ENCODE results near the gene MGME1. TPM values are rescaled to one million over a fixed set of nuclear protein-coding genes. Genes with fewer than 3 reads are reported as not detected.

MGME1 gene
- total RNA-seq, 2 donors from 2014 or later, result 7.4 to 8.8 TPM

- ATAC-seq (ENCODE audit: insufficient number of reproducible peaks, low FRiP score, low read depth), result no peak
- no peaks in the 10 kb centered on the region for H3K9me3 ChIP-seq
Measured at GRCh38 chr20:18011482-18011881, 42.7 kb downstream of the MGME1 start.

GRCh38 chr20:18011951-18012645 is 43.3 kb downstream of the MGME1 start:
- no peak for DNase-seq (ENCODE audit: low spot score)
- Histone ChIP-seq H3K9me3 (no peaks in the 10 kb centered on the region), H3K36me3 (no peaks in the 10 kb centered on the region), H3K27ac (no peak overlapping the region), H3K4me3 (no peak overlapping the region), H3K27me3 (replicated peaks; ENCODE audit: insufficient read depth) (no peaks in the 10 kb centered on the region), H3K4me1 (ENCODE audit: control insufficient read depth in 1 of 2, low read depth in 2 of 2) (peaks cover 0 to 7% of the 10 kb centered on the region in 2 donors)
- TF ChIP-seq, protein P1, sequence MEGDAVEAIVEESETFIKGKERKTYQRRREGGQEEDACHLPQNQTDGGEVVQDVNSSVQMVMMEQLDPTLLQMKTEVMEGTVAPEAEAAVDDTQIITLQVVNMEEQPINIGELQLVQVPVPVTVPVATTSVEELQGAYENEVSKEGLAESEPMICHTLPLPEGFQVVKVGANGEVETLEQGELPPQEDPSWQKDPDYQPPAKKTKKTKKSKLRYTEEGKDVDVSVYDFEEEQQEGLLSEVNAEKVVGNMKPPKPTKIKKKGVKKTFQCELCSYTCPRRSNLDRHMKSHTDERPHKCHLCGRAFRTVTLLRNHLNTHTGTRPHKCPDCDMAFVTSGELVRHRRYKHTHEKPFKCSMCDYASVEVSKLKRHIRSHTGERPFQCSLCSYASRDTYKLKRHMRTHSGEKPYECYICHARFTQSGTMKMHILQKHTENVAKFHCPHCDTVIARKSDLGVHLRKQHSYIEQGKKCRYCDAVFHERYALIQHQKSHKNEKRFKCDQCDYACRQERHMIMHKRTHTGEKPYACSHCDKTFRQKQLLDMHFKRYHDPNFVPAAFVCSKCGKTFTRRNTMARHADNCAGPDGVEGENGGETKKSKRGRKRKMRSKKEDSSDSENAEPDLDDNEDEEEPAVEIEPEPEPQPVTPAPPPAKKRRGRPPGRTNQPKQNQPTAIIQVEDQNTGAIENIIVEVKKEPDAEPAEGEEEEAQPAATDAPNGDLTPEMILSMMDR (IDR thresholded peaks at IDR 0.05), result no peak
- ATAC-seq (ENCODE audit: insufficient number of reproducible peaks, low FRiP score, low read depth), result no peak

More at GRCh38 chr20:18011482-18011881, 42.7 kb downstream of the MGME1 start:
- H3K4me1 ChIP-seq (ENCODE audit: control insufficient read depth in 1 of 2, low read depth in 2 of 2), result peaks cover 0 to 7% of the 10 kb centered on the region in 2 donors
- H3K27me3 ChIP-seq (replicated peaks; ENCODE audit: insufficient read depth), result no peaks in the 10 kb centered on the region
- TF ChIP-seq, protein P1 (IDR thresholded peaks at IDR 0.05), result no peak
- H3K36me3 ChIP-seq, result no peaks in the 10 kb centered on the region
- no peak overlapping the region for H3K4me3 ChIP-seq
- DNase-seq (ENCODE audit: low spot score), result no peak
- H3K27ac ChIP-seq, result no peak overlapping the region

GRCh38 chr20:18012901-18013300 is 44.1 kb downstream of the MGME1 start:
- DNase-seq (ENCODE audit: low spot score) (no peak), ATAC-seq (ENCODE audit: insufficient number of reproducible peaks, low FRiP score, low read depth) (no peak)
- no peaks in the 10 kb centered on the region for H3K27me3 ChIP-seq (replicated peaks; ENCODE audit: insufficient read depth)
- TF ChIP-seq, protein P1 (IDR thresholded peaks at IDR 0.05), result no peak
- H3K9me3 ChIP-seq, result no peaks in the 10 kb centered on the region
- no peak overlapping the region for H3K27ac ChIP-seq
- H3K4me1 ChIP-seq (ENCODE audit: control insufficient read depth in 1 of 2, low read depth in 2 of 2), result no peaks in the 10 kb centered on the region
- no peaks in the 10 kb centered on the region for H3K36me3 ChIP-seq
- H3K4me3 ChIP-seq, result no peak overlapping the region

GRCh38 chr20:18014411-18014810 is 45.6 kb downstream of the MGME1 start:
- ATAC-seq (ENCODE audit: insufficient number of reproducible peaks, low FRiP score, low read depth), result no peak
- no peaks in the 10 kb centered on the region for H3K9me3 ChIP-seq
- TF ChIP-seq, protein P1 (IDR thresholded peaks at IDR 0.05), result no peak

GRCh38 chr20:18016772-18017171 is 48.0 kb downstream of the MGME1 start:
- Histone ChIP-seq H3K27ac (no peak overlapping the region), H3K4me3 (no peak overlapping the region)
- no peak for ATAC-seq (ENCODE audit: insufficient number of reproducible peaks, low FRiP score, low read depth)

More at GRCh38 chr20:18014411-18014810, 45.6 kb downstream of the MGME1 start:
- no peak for DNase-seq (ENCODE audit: low spot score)
- H3K36me3 ChIP-seq, result no peaks in the 10 kb centered on the region
- H3K27me3 ChIP-seq (replicated peaks; ENCODE audit: insufficient read depth), result no peaks in the 10 kb centered on the region
- no peak overlapping the region for H3K4me3 ChIP-seq
- no peak overlapping the region for H3K27ac ChIP-seq
- no peaks in the 10 kb centered on the region for H3K4me1 ChIP-seq (ENCODE audit: control insufficient read depth in 1 of 2, low read depth in 2 of 2)

More at GRCh38 chr20:18016772-18017171, 48.0 kb downstream of the MGME1 start:
- no peaks in the 10 kb centered on the region for H3K27me3 ChIP-seq (replicated peaks; ENCODE audit: insufficient read depth)
- no peaks in the 10 kb centered on the region for H3K36me3 ChIP-seq
- no peaks in the 10 kb centered on the region for H3K4me1 ChIP-seq (ENCODE audit: control insufficient read depth in 1 of 2, low read depth in 2 of 2)
- H3K9me3 ChIP-seq, result no peaks in the 10 kb centered on the region
- no peak for DNase-seq (ENCODE audit: low spot score)
- TF ChIP-seq, protein P1 (IDR thresholded peaks at IDR 0.05), result no peak
